Natural killer cell (primary cell): ENCODE results near the gene GGT6. TPM values are rescaled to one million over a fixed set of nuclear protein-coding genes. Genes with fewer than 3 reads are reported as not detected.

Experiments used
- ATAC-seq, 3 donors: fragments of 150-1000 bp in 2 of 3; fragments of 200-7000 bp in 1 of 3; cut with Tn5 transposase; 1 replicate in 1 of 3; 2 replicates in 2 of 3; pipeline ENCODE4 v1.10.0; 2021; ENCODE audit warnings: mild to moderate bottlenecking in 2 of 3, moderate library complexity in 2 of 3
- DNase-seq, 2 donors: peaks; one replicate each; pipeline versions ENCODE4 v3.0.0 to v3.0.0-alpha.2; 2013 to 2021; ENCODE audit warnings: mixed read lengths in 1 of 2
- H3K27ac ChIP-seq: one replicate; pipeline ENCODE4 v1.5.1; 2013; ENCODE audit warnings: mild to moderate bottlenecking, low read length
- H3K27me3 ChIP-seq: one replicate; pipeline ENCODE4 v1.6.1; 2013; ENCODE audit warnings: low read length; ENCODE audit not compliant: control insufficient read depth, insufficient read depth
- H3K36me3 ChIP-seq: one replicate; pipeline ENCODE4 v1.6.1; 2013; ENCODE audit warnings: low read length; ENCODE audit not compliant: control insufficient read depth, insufficient read depth
- H3K4me1 ChIP-seq: one replicate; pipeline ENCODE4 v1.6.1; 2013; ENCODE audit warnings: low read length; ENCODE audit not compliant: control insufficient read depth, insufficient read depth
- H3K4me3 ChIP-seq: one replicate; pipeline ENCODE4 v1.5.1; 2013; ENCODE audit warnings: low read length
- H3K9me3 ChIP-seq: one replicate; pipeline ENCODE4 v1.6.1; 2013; ENCODE audit warnings: low read length; ENCODE audit not compliant: control insufficient read depth, insufficient read depth
- H3K27ac Mint-ChIP-seq, 2 donors: one replicate each; pipeline ENCODE4 v1.8.0; 2022; ENCODE audit warnings: mild to moderate bottlenecking in 2 of 2, mixed read lengths in 2 of 2, moderate library complexity in 1 of 2
- H3K27me3 Mint-ChIP-seq, 2 donors: one replicate each; pipeline ENCODE4 v1.8.0; 2022; ENCODE audit warnings: low read depth in 2 of 2, mixed read lengths in 2 of 2
- H3K36me3 Mint-ChIP-seq: one replicate; pipeline ENCODE4 v1.8.0; 2022; ENCODE audit warnings: mixed read lengths
- H3K4me1 Mint-ChIP-seq, 2 donors: one replicate each; pipeline ENCODE4 v1.8.0; 2022; ENCODE audit warnings: mixed read lengths in 2 of 2
- H3K4me3 Mint-ChIP-seq: one replicate; pipeline ENCODE4 v1.8.0; 2022; ENCODE audit warnings: mild to moderate bottlenecking, moderate library complexity, mixed read lengths
- H3K9me3 Mint-ChIP-seq, 2 donors: one replicate each; pipeline ENCODE4 v1.8.0; 2022; ENCODE audit warnings: mixed read lengths in 2 of 2
- WGBS: methylation state at CpG from one replicate; pipeline ENCODE4 v1.1.7; 2013; ENCODE audit warnings: missing lambda C conversion rate; ENCODE audit not compliant: insufficient coverage; 5-methylcytosine and 5-hydroxymethylcytosine counted together
- intact Hi-C: fragments of 100-400 bp; cut with micrococcal nuclease; formaldehyde crosslinking; loops from one replicate; pipeline ENCODE4 v1.14.2; 2022
- total RNA-seq, 4 donors: library from RNA; stranded (reverse); fragments of 120-200 nt in 1 of 4; gene quantifications; one replicate each; pipeline versions ENCODE4 v1.2.3 to v1.2.4, GENCODE V29; 2013 to 2022
- TF ChIP-seq, protein P1 (sequence below): fragments of 200-600 bp; IDR thresholded peaks from one replicate; pipeline ENCODE4 v1.8.0; 2022; ENCODE audit warnings: antibody characterized with exemption

GGT6 gene
- total RNA-seq, 3 donors from 2014 or later (not counting 1 experiment from before 2014, with no cell fraction given): not detected

- no peak overlapping the region for H3K27ac ChIP-seq
- H3K36me3 Mint-ChIP-seq: no peaks in the 10 kb centered on the region
- 40% methylated on average over 16 of the region's 16 CpGs for WGBS
- H3K9me3 Mint-ChIP-seq: no peaks in the 10 kb centered on the region
- peaks cover 0 to 7% of the 10 kb centered on the region in 2 donors for H3K27me3 Mint-ChIP-seq
- no peak overlapping the region for H3K27ac Mint-ChIP-seq
- no peaks in the 10 kb centered on the region for H3K27me3 ChIP-seq
- TF ChIP-seq, protein P1, sequence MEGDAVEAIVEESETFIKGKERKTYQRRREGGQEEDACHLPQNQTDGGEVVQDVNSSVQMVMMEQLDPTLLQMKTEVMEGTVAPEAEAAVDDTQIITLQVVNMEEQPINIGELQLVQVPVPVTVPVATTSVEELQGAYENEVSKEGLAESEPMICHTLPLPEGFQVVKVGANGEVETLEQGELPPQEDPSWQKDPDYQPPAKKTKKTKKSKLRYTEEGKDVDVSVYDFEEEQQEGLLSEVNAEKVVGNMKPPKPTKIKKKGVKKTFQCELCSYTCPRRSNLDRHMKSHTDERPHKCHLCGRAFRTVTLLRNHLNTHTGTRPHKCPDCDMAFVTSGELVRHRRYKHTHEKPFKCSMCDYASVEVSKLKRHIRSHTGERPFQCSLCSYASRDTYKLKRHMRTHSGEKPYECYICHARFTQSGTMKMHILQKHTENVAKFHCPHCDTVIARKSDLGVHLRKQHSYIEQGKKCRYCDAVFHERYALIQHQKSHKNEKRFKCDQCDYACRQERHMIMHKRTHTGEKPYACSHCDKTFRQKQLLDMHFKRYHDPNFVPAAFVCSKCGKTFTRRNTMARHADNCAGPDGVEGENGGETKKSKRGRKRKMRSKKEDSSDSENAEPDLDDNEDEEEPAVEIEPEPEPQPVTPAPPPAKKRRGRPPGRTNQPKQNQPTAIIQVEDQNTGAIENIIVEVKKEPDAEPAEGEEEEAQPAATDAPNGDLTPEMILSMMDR: peak; percentile 87
- H3K4me1 Mint-ChIP-seq: peaks cover 10 to 20% of the 10 kb centered on the region in 2 donors
- peak in 1 of 2 donors; percentile 82 for DNase-seq
- peaks cover 5% of the 10 kb centered on the region for H3K4me1 ChIP-seq
- H3K4me3 Mint-ChIP-seq: peak overlapping the region; percentile 13
- H3K4me3 ChIP-seq: no peak overlapping the region
- ATAC-seq: peak; percentile 73 to 94 (median 84)
- H3K36me3 ChIP-seq: no peaks in the 10 kb centered on the region
- intact Hi-C loops: loop anchor here (1.0 to 5.0 kb wide), 2 partner anchors 10 to 322 kb away; partner anchors contain the start of gene MYBBP1A
- H3K9me3 ChIP-seq: no peaks in the 10 kb centered on the region
These were observed 5.1 kb upstream of the GGT6 start for GRCh38 chr17:4565209-4566141.

DNA sequence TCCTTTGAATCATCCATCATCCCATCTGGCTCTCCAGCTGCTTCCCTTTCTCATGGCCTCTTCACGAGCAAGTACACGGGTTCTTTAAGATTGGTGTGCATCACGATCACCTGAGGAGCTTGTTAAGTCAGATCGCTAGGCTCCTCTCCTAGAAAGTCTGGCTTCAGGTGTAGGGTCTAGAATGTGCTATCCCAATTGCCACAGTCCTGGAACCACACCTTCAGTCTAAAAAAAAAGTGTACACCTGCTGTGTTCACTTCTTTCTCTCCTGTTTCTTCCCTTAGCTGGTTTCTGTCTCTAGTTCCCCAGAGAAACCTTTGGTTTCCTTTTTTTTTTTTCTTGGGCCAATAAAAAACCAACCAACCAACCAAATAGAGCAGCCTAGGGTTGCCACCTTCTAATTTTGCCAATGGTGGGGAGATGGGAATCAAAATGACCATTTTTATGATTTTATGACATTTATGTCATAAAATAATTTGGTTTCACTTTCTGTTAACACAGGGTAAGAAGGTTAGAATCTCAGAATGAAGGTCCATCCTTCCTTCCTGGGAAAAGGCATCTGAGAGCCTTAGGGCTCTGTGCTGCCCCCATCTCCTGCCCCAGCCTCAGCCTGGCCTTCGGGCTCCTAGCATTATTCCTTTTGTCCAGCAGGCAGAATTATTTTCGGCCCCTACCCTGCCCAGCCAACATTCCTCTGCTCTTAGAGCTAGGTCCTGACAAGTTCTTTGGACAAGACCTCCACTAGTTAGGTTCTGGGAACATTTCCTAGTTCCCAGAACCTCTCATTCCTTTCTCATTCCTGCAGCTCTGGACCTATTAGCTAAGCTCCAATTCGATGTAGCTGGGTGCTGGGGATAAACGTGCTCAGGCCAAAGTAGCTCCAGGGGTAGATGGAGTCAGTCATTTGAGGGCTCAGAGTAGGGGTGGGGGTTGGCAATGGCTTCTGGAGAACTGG lies 1.9 kb upstream of the GGT6 start:
- Mint-ChIP-seq H3K27me3 (peaks cover 0 to 7% of the 10 kb centered on the region in 2 donors), H3K4me3 (no peak overlapping the region), H3K9me3 (no peaks in the 10 kb centered on the region), H3K4me1 (peaks cover 10 to 20% of the 10 kb centered on the region in 2 donors), H3K27ac (no peak overlapping the region), H3K36me3 (no peaks in the 10 kb centered on the region)
- Histone ChIP-seq H3K27me3 (no peaks in the 10 kb centered on the region), H3K4me1 (peaks cover 5% of the 10 kb centered on the region), H3K27ac (no peak overlapping the region), H3K9me3 (no peaks in the 10 kb centered on the region), H3K36me3 (no peaks in the 10 kb centered on the region), H3K4me3 (no peak overlapping the region)
- DNase-seq: no peak
- intact Hi-C loops: no loop called here
- WGBS: 77% methylated on average over 8 of the region's 8 CpGs
- TF ChIP-seq, protein P1: no peak
- no peak for ATAC-seq

- no peak for DNase-seq
- no peak overlapping the region for H3K27ac Mint-ChIP-seq
These were observed 470 bp upstream of the GGT6 start for GRCh38 chr17:4560837-4561256.

More at GRCh38 chr17:4560837-4561256, 470 bp upstream of the GGT6 start:
- Histone ChIP-seq H3K4me3 (no peak overlapping the region), H3K4me1 (peaks cover 9% of the 10 kb centered on the region), H3K27me3 (no peaks in the 10 kb centered on the region), H3K9me3 (no peaks in the 10 kb centered on the region), H3K27ac (no peak overlapping the region), H3K36me3 (no peaks in the 10 kb centered on the region)
- ATAC-seq: no peak
- intact Hi-C loops: no loop called here
- peaks cover 10 to 18% of the 10 kb centered on the region in 2 donors for H3K4me1 Mint-ChIP-seq
- H3K36me3 Mint-ChIP-seq: no peaks in the 10 kb centered on the region
- no peak overlapping the region for H3K4me3 Mint-ChIP-seq
- 91% methylated on average over 11 of the region's 11 CpGs for WGBS
- H3K9me3 Mint-ChIP-seq: no peaks in the 10 kb centered on the region
- TF ChIP-seq, protein P1: no peak
- no peaks in the 10 kb centered on the region for H3K27me3 Mint-ChIP-seq
